Fibroblast of the aortic adventitia (primary cell): Measurements from ENCODE around the gene NUP205. TPM values are rescaled to one million over a fixed set of nuclear protein-coding genes. Genes with fewer than 3 reads are reported as not detected.

Source experiments
- DNase-seq: peaks from one replicate; pipeline ENCODE4 v3.0.0-alpha.2; 2010; ENCODE audit warnings: low read depth
- H3K4me3 ChIP-seq: 2 replicates; pipeline ENCODE4 v1.5.1; 2011; ENCODE audit warnings: low read depth, mild to moderate bottlenecking, control low read depth, low read length, moderate library complexity
- CTCF ChIP-seq: IDR thresholded peaks from 2 replicates; pipeline ENCODE4 v1.5.1; 2011; ENCODE audit warnings: mild to moderate bottlenecking, low read length, control low read depth, inconsistent platforms; ENCODE audit not compliant: insufficient read depth
- total RNA-seq: library from RNA; depleted of rRNA; stranded (reverse); fragments of >200 nt; gene quantifications from 2 replicates; pipeline ENCODE4 v1.2.3, GENCODE V29; 2012; ENCODE audit warnings: low replicate concordance

The NUP205 gene
- total RNA-seq, 1 donor = 78.4 TPM

DNA sequence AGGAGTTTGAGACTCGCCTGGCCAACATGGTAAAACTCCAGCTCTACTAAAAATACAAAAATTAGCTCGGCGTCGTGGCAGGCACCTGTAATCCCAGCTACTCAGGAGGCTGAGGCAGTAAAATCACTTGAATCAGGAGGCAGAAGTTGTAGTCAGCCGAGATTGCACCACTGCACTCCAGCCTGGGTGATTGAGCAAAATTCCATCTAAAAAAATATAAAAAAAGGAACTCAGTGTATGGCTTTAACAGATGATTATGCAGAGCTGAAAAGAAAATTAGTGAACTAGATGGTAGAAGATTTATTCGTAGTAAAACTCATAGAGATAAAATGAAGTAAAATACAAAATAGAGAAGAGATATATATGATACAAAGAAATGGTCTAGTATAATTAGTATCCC is 35.2 kb upstream of the NUP205 start:
- no peak for TF ChIP-seq CTCF
- DNase-seq = no peak
- H3K4me3 ChIP-seq = no peak overlapping the region

- TF ChIP-seq CTCF = no peak
- no peak for DNase-seq
Observed at GRCh38 chr7:135523146-135523545, 34.6 kb upstream of the NUP205 start.

DNA sequence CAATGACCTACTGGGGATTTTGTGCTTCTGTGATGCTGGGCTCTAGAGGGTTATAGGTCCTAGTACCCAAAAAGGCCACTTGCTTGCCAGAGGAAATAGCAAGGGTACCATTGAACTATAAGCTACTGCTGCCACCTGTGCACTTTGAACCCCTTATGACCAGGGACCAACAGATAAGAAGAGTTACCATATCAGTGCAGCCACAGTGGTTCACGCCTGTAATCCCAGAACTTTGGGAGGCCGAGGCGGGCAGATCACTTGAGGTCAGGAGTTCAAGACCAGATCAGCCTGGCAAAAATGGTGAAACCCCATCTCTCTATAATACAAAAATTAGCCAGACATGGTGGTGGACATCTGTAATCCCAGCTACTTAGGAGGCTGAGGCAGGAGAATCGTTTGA is 32.3 kb upstream of the NUP205 start:
- H3K4me3 ChIP-seq = no peak overlapping the region
- no peak for DNase-seq
- no peak for TF ChIP-seq CTCF

More at GRCh38 chr7:135523146-135523545, 34.6 kb upstream of the NUP205 start:
- no peak overlapping the region for H3K4me3 ChIP-seq

DNA sequence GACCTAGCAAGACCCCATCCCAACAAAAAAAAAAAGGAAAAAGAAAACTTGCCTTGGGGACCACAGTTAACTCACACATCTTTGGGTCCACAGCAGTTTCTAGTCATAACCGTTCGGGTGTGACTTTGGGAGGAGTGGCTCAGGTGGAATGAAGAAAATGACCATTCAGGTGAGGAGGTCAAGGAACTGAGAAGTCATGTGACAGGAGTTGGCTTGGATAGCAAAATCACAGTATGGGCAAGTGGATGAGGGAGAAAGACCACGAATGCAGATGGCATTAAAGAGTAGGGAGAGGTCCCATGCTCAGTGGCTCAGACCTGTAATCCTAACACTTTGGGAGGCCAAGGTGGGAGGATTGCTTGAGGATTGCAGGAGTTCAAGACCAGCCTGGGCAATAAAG is 30.7 kb upstream of the NUP205 start:
- no peak for DNase-seq
- H3K4me3 ChIP-seq = no peak overlapping the region
- no peak for TF ChIP-seq CTCF

- no peak overlapping the region for H3K4me3 ChIP-seq
- peak; percentile 81 for DNase-seq
- TF ChIP-seq CTCF = no peak
Observed at GRCh38 chr7:135536150-135536549, 21.6 kb upstream of the NUP205 start.

DNA sequence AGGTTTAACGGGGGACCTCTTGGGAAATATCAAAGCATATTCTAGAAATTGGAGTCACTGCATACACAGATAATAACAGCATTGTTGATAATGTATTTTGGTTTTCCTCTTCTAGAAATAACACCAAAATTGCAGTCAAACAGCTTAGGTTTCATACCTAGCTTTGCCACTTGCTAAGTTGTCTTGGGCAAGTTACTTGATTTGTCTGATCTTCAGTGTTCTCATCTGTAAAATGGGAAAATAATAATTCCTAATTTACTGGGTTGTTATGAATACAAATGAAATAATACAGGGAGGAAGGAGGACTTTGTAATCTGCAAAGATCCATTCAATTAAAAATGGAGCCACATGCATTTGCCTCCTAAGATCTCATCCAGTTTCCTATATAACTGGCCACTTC is 20.3 kb upstream of the NUP205 start:
- no peak for DNase-seq
- H3K4me3 ChIP-seq = no peak overlapping the region
- TF ChIP-seq CTCF = no peak

- H3K4me3 ChIP-seq = no peak overlapping the region
- DNase-seq = no peak
- TF ChIP-seq CTCF = no peak
Observed at GRCh38 chr7:135537905-135538304, 19.8 kb upstream of the NUP205 start.
